ENCODE measurements around the gene FARS2.
"Not testable (repeated sequence)": the region's sequence is repeated elsewhere in the genome, so short reads cannot be mapped to it uniquely, and the experiment has no call there.

Gene FARS2

DNA sequence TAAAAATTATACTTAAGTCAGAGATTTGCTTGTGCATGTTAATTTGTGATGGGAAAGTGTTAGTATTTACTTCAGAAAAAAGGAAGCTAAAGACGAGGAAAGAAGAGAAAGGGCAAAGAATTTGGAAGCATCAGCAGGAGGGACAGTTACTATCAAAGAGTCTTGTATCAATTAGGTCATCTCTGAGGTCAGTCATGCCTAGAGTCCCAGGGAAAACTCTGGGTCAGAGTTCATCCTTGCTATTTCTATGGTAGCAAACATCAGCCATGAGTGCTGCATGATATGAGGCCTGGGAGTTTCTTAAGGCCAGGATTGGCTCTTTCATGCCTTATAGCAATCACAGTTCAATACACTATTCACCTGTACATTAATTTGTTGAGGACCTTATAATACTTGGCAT is 292.9 kb downstream of the FARS2 start:
- no peak for DNase-seq

DNA sequence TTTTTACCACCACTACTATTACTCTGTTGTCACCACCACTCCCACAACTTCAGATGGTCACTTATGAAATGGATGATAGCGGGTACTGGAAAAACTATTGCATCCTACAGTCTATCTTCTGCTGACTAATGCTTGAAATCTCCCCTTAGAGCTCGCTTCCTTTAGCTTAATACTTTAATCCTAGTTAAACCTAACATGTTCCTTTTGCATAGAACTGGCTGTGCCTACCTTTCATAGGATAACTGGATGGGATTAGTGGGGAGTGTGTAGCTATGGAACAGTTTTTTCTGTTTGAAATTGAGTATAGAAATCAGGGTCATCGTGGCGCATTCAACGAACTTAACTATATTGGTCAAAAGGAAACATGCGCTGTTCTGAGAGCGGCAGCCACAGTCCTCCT is 294.7 kb downstream of the FARS2 start:
- no peak for DNase-seq

DNA sequence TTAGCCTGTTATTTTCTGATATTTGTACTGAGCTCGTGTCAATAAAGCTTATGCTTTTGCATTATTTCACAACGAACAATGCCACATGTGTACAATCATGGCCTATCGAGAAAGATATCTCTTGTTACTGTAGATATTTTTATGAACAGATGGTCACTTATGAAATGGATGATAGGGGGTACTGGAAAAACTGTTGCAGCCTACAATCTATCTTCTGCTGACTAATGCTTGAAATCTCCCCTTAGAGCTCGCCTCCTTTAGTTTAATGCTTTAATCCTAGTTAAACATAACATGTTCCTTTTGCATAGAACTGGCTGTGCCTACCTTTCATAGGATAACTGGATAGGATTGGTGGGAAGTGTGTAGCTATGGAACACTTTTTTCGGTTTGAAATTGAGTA is 296.2 kb downstream of the FARS2 start:
- DNase-seq, result no peak

DNA sequence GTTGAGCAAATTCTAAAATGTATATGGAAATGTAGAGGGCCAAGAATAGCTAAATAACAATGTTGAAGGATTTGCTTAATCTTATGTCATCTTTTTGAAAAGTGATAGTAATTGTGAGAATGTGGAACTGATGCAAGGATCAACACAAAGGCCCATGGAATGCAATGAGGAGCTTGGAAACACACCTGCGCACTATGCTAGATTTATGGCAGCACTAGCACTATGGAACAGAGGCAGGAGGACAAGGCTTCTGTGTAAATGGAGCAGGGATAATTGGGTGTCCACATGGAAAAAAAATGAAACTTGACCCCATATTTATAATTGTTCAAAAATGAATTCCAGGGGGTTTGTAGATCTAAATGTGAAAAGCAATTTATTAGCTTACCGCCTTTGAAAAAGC is 298.3 kb downstream of the FARS2 start:
- no peak for DNase-seq

DNA sequence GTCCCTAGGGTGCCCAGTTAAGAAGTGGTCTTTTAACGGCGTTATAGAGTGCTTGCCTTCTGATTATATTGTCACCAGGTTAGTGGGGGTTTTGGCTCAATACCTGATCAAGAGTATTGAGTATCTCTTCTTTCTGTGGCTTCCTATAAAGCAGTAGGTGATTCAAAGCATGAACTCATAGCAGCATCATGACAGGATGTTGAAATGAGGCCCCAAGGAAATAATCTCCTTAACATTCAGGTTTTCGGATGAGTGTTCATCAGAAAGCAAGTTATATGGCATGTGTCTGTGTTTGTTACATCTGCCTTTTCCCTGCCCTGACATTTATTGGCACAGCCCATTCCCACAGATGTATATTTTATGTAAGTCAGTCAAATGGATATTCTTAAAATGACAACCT is 301.0 kb downstream of the FARS2 start:
- DNase-seq, result no peak

DNA sequence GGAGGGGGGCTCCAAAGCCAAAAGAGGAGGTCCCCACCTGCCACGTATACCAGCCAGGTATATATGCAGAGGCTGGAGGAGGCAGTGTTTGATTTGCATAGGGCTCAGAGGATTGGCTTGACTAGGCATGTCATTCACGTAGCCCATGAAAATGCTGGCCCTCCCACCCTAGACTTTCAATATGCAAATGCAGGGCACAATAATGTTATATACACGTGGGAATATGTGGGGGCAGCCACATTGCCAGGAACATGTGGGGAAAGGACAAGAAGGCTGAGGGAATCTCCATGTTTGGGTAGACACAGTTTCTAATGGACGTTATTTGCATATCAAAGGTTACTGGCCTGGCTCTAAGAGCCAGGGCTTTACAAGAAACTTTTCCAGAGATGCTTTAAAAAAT is 301.8 kb downstream of the FARS2 start:
- no peak for DNase-seq

DNA sequence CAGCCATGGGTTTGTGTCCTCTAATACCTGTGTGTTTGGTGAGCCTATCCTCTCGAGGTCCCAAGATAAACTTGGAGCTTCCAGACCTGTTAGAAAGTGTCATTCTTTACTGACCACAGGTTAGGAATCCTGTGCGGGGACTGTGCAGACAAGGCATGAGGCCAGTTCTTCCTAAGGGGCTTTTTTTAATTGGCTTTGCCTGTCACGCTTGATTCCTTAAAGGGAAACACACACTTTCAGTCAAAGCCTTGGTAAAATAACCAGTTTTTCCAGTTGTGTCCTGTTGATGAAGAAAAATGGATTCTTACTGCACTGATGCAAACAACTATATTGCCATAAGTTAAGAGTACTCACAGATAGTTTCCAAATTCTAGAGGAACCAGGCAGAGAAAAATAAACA is 303.4 kb downstream of the FARS2 start:
- DNase-seq, result not testable (repeated sequence)

DNA sequence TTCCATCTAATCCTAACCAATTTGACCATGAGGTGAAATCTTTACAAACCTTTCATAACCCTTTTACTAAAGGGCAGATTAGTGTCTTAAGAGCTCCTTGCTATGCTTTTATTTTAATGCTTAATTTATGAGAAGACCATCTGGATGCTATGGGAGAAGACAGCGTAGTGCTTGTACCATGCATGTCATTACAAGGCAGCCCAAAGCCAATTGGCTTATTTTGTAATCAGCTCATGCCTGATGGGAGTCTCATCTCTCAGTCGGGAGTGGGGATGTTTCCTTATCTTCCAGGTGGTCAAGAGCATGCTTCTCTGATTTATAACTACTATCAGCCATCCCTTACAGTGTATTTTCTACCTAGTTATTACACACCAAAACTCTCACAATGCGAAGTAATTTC is 304.7 kb downstream of the FARS2 start:
- no peak for DNase-seq

DNA sequence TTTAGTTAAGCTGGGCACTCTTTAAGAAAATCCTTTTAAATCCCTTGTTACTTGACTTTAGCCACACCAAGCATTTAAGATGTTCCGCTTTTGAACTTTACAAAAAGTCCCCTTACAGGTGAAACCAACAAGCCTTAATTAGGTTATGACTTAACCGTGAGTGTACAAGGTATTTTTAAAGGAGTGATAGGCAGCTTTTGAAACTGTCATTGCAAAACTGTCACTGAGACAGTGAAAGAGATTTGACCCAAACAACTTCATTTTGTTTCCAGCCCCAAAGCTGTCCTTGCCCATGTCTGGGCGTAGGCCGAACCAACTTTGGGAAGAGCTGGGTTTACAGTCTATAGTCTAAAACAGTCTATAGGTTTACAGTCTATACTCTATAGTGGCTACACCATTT is 305.4 kb downstream of the FARS2 start:
- no peak for DNase-seq

DNA sequence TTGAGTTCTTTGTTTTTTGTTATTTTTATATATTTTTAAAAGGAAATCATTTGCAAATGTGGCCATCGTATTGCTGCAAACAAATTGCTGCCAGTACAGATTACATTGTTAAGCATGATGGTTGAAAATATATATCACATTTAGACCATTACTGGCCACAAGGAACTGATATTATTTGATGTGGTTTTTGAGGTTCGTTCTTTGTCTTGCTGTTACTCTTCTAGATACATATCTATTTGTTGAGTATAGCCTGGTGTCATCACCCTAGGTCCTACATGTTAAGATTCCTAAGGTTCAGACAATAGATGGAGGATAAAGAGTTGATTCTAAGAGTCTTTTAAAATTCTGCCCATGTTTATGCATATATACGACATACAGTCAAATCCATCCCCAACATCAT is 306.0 kb downstream of the FARS2 start:
- DNase-seq, result no peak

DNA sequence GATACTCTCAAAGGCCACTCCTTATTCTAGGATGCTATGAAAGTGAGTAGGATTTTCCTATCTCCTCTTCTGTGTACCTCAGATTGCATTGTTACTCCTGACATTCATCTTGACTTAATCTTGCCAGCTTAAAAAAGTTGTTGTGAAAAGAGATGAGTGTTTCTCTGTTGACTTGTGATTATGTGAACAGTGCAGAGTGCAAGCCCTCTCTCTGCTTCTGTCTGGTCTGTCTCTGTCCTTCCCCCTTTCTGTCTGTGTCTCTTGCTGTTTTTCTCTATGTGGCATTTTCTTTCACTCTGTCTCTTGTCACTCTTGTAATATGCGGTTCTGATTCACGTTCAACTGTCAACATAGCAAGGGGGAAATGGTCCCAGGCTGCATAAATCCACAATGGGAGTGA is 306.6 kb downstream of the FARS2 start:
- no peak for DNase-seq

DNA sequence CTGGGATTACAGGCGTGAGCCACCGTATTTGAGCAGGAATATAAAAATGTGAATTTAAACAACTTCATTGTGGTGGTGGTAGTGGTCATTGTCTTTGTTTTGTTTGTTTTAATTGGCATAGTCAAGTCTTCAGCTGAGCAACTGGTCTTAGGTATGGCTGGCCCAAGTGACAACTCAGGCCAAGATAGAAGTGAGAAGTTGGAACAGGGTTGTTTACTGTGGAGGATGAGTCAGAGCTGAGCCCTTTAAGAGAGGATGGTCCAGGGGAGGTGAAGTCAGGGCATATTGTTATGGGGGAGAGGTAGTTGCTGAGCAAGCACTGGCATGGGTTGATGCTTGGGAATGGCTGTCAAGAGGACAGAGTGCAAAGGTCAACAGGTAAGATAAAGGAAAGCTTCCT is 308.2 kb downstream of the FARS2 start:
- no peak for DNase-seq

DNA sequence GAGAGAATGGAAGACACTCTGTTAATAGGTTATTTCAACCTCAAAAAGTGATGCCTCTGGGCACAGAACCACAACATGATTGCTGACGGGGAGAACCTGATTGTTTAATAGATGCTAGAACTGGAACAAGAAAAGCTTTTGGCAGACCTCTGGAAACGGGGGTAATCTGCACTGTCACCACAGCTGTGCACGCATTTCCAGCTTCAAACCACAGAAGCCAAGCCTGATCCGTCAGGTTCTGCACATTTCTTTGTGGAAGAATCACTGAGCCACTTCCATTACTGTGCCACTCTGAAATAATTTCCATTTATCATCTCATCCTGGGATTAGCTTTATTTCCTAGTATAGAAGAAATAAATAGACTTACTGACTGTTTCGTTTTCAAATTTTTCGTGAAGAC is 309.3 kb downstream of the FARS2 start:
- DNase-seq, result no peak

DNA sequence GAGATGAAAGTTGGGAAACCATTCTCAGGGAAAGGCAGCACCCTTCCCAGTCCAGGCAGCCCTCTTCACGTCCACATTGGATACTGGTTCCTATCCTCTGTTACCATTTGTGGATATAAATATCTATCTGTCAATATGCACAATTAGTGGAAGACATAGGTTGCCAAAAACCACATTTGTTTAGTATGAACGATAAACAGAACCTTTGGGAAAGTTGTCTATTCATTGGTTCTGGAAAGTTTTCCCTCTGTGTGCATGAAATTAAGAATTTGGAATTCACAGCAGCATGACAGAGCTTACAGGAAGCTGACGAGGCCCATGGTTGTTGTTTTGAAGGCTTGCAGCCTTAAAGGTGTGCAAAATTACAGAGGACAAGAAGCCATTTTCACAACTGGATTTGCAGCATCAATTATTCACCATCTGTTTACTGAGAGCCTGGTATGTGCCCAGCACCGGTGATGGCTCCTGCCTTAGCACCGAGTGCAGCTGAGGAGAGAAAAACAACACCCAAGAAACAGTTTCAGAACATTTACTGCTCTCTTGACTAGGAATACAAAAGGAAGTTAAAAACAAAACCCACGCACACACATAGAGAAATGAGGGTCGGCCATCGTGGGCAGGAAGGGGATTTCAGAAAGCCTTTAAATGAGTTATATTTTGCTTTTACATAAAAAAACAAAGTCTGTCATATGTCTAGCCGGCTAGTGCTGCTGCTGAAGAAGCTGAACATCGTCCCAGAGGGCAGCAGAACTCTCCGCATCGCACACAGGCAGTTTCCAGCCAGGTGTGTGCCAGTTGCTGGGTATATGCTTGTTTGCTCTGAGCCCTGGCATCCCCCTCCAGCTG is 319.6 kb downstream of the FARS2 start:
- DNase-seq, result no peak

DNA sequence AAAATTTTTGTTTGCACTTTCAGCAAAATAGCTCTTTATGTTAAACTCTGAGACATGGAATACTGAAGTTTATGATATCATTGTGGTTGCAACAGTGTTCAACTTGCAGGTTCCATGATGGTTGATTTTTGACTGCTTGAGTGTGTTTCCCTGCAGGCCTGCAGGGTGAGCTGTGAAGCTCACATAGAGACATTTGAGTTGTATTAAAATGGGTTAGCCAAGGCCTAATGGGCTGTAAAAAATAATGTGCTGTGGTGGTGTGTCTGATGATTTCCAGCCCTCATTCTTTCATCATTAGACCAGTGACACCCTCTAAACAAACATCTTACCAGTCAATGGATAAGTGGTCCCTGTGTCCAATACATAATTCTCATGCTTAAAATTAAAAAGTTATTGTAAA is 321.4 kb downstream of the FARS2 start:
- DNase-seq, result no peak

DNA sequence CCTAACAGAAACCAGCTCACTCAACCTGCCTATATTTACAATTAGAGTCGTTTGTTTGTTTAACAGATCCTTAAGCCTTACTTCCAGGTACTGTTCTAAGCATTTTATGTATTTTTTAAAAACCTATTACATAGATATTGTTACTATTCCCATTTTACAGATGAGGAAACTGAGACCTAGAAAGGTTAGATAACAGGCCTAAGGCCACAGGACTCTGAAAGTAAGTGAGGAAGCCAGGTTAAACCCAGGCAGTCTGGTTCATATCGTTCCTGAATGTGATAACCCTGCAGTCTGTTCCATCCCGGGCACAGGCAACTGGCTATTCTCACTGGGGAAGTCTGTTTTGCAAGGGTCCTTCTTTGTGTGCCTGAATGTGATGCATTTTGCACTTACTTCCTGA is 322.2 kb downstream of the FARS2 start:
- no peak for DNase-seq

DNA sequence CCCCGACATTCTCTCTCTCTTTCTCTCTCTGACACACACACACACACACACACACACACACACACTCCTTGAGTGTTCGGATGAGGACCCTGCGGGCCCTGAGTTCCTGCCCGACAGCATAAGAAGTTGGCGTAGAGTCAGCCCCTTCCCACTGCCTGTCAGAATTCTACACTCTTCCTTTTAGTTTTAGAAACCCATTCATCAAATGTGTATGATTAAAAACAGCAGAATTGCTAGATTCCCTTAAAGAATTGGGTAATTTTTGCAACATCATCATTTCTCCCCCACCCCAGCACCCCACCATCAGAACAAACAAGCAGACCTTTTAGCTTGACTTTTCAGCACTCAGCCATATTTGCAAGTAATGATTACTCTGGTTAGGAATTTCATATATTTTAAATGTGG is 322.8 kb downstream of the FARS2 start:
- no peak for DNase-seq

DNA sequence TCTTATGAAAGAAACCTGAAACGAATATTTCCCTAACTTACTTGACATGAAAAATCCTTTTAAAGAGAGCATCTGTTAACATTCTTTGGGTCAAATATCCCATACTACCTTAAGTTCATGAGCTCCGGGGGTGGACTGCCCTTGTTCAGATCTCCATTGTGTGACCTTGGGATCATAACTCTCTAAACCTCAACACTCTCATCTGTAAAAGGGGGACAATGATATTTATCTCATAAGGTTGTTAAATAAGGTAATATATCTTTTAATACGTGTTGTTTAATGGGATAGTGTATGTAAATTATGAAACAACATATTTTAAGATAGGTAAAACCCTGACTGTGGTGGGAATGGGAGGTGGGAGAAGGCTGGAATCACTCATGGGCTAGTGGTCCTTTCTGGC is 326.3 kb downstream of the FARS2 start:
- no peak for DNase-seq

DNA sequence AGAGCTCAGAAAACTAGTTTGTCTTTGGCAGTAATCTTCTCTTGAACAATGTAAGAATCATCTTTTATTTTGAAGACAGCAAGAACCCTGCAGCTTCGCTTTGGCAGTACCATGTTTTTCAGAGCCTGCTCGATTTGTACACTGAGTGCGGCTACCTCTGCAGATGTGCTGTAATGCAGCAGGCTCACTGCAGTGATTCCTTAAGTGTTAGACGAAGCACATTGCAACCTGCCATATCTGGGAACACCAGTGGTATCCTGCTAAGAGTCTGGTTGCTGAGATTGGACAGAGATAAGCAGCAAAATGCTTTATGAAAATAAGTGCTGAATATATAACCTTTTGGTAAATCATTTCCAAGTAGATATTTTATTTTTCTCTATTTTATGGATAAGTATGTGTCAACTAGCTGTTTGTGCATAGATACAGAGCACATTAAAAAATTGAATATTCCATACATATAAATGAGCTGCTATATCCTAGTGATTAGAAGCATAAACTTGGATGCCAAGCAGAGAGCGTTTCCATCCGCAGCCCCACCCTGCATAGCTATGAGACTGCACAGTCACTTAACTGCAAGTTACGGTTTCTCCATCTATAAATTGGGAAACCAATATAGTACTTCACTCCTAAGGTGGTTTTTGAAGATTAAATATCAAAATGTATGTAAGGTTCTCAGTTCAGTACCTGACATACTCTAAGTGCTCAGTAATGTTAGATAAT is 328.3 kb downstream of the FARS2 start:
- DNase-seq, result no peak

DNA sequence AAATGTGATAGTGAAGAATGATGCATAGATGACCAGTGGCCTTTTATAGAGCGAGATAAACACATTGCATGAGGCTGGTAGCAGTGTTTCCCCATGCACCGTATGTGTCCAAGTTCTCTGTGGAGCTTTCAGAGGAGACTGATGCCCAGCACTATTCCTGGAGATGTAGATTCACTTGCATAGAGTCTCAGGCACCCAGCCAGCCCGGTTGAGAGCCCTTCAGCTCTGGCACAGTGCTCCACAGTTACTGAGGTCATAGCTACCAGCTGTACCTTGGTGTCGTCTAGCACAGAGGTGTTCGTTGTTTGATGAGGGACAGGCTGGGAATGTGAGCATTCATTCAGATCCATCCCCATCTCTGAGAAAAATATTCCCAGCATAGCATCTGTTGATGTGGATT is 328.9 kb downstream of the FARS2 start:
- DNase-seq, result no peak

DNA sequence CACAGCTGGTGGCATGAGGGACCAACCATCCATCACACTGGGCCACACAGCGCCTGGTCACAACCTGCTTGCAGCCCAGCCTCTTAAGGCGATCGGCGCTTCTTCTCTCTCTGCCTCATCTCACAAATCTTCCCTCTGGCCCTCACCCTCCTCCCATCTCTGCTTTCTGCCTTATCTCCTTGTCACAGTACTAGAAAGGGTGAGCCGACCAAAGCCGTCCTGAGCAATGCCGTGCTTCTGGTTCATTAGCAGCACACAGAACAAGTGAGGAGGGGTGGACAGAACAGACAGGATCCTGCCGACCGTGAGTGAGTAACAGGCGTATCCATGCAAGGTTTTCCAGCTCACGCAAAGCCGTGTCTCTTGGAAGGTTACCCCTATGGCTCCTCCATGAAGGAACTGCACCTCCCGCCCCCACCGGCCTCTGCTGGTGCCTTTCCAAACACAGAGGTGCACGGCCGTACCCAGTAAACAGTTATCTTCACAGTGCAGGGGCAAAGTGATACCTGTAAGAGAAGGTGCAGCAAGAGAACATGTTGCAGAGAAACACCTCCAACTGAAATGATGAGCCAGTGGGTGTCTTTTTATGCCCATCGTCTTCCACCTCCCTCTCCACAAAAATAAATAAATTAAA is 331.7 kb downstream of the FARS2 start:
- no peak for DNase-seq

DNA sequence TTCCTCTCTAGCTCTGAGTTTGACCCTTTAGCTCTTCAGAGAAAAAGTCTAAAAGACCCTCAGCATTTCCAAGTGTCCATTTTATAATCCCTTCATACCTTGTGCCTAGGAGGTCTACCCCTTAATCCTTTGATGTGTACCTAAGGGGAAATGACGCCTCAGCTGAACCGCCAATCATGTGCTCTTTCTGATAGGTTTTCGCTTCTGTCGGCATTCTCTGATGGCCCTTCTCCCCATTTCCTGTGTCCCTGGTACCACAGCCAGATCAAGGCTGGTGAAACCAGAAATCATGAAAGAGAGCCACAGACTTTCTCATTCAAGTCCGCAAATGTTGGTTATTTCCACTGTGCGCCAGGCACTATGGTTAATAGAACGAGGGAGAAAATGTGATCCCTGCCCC is 333.9 kb downstream of the FARS2 start:
- DNase-seq, result no peak

DNA sequence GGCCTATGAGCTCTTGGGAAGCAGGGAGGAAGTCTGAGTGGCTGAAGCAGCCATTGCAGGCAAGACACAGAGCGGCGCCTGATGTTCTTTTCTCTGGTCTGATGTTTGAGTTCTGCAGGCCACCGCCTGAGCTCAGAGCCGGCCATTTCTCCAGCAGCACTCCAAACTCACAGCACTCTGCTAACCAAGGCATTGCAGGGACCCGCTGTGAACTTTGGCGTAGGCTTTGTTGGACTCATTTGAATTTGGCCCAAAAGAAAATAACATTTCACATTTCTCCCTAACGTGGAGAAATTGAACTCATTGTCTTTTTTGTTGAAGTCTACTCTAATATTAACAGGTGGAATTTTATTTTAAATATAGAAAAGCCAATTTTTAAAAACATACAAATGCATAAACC is 336.1 kb downstream of the FARS2 start:
- DNase-seq, result no peak

DNA sequence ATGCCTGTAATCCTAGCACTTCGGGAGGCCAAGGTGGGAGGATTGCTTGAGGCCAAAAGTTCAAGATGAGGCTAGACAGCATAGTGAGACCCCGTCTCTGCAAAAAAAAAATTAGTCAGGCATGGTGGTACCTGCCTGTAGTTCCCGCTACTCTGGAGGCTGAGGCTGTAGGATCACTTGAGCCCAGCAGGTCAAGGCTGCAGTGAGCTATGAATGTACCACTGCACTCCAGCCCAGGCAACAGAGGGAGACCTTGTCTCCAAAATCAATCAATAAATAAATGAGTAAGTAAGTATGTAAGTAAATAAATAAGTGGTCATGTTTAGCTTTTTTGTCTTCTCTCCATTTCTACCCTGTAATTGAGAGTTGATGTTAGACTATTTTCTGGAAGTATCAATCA is 336.8 kb downstream of the FARS2 start:
- DNase-seq, result no peak

Data from activated effector memory CD4-positive, alpha-beta T cell treated with Interleukin-2 at 50 U/mL for 16 hours (primary cell).